ENCODE measurements around the gene SLC38A9.

Gene SLC38A9

GRCh38 chr5:55645304-55645703, 66.8 kb downstream of the SLC38A9 start:
- no peak for DNase-seq

GRCh38 chr5:55638455-55638854, 73.7 kb downstream of the SLC38A9 start:
- DNase-seq = no peak

GRCh38 chr5:55638051-55638450, 74.1 kb downstream of the SLC38A9 start:
- no peak for DNase-seq

DNA sequence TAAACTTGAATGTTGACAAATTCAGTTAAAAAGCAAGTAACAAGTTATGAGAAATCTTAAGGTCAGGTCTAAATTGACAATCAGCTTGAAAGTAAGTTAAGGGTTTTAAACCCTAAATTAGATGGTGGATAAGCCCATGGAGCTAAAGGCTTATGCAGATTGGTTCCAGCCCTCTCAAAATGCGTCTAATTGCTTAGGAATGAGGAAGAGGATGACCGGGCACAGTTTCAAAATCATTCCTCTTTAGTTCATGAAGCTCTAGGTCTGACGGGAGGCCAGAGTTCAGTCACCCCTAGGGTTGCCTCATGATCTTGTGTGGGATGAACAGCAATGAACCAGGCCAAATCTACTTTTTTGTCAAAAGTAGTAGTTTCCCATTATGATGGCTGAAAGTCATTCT, 75.4 kb downstream of the SLC38A9 start:
- no peak for DNase-seq

GRCh38 chr5:55636177-55636576, 75.9 kb downstream of the SLC38A9 start:
- peak; percentile 16 for DNase-seq

GRCh38 chr5:55634866-55635265, 77.3 kb downstream of the SLC38A9 start:
- DNase-seq = no peak

GRCh38 chr5:55634209-55634805, 77.8 kb downstream of the SLC38A9 start:
- DNase-seq = no peak

GRCh38 chr5:55633574-55634208, 78.4 kb downstream of the SLC38A9 start:
- DNase-seq = no peak

DNA sequence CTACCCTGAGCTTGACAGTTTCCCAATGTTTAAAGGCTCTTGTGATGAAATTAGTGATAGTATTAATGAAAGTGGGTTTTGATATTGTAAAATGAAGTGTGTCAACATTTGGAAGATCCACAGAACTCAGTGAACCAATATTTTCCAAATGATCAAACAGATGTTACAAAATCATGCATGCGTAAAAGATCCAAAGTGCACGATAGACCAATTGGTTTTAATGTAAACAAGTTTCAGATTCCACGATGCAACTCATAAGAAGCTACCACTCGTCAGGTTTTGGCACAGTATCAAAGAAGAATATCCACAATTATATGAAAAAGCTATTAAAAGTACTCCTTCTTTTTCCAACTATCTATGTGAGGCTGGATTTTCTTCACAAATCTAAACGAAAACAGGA, 82.3 kb downstream of the SLC38A9 start:
- no peak for DNase-seq

DNA sequence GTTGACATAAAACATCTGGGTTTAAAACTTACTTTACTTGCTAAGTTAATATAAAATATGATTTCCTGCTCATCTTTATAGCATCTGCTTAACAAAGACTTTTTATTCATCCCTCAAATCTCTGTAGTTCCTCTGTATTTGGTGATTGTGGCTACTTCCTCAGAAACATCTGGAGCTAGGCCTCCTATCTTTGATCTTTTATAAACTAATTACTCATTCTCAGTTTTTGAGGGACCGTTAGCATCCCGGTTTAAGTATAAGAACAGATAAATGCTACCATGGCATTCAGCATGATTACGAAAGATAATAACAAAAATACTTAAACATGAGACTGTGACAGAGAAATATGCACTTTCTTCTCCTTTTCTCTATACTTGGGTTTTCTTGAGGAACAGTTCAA, 85.3 kb downstream of the SLC38A9 start:
- no peak for DNase-seq

GRCh38 chr5:55625913-55626312, 86.2 kb downstream of the SLC38A9 start:
- DNase-seq = no peak

GRCh38 chr5:55625589-55625909, 86.6 kb downstream of the SLC38A9 start:
- no peak for DNase-seq

GRCh38 chr5:55624841-55625588, 87.1 kb downstream of the SLC38A9 start:
- DNase-seq = no peak

DNA sequence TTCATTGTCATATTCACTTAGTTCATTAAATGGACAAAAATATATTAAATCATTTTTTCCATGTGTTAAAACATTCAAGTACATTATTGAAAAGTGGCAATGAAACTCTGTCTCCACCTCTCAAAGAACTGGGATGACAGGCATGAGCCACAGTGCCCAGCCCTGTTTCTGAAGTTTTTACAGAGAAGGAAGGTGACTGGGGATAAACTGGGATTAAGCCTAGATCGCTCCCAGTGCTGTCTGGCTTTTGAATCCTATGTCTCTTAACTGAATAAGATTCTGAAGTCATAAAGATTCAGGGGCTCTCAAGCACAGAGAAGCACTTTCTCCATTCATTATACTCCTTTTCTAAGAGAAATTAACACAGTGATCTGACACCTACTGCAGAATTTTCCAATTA, 88.3 kb downstream of the SLC38A9 start:
- DNase-seq = no peak

DNA sequence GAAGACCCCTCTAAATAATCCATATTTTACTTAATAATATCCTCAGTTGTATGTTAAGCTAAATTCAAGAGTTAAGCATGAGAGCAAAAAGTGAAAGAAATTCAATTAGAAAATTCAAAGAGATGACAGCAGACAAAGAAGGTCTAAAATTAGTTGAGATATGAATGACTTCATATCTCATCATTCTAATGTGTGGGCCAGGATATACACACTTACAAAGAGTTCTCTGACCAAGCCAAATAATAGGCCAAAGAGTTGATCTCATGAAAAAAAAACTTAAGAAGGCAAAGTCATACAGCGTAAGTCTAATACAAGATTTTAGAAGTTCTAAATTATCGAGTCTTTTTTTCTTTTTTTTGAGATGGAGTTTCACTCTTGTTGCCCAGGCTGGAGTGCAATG, 89.7 kb downstream of the SLC38A9 start:
- no peak for DNase-seq

GRCh38 chr5:55621229-55621628, 90.9 kb downstream of the SLC38A9 start:
- DNase-seq = no peak

GRCh38 chr5:55620766-55621160, 91.4 kb downstream of the SLC38A9 start:
- DNase-seq = no peak

DNA sequence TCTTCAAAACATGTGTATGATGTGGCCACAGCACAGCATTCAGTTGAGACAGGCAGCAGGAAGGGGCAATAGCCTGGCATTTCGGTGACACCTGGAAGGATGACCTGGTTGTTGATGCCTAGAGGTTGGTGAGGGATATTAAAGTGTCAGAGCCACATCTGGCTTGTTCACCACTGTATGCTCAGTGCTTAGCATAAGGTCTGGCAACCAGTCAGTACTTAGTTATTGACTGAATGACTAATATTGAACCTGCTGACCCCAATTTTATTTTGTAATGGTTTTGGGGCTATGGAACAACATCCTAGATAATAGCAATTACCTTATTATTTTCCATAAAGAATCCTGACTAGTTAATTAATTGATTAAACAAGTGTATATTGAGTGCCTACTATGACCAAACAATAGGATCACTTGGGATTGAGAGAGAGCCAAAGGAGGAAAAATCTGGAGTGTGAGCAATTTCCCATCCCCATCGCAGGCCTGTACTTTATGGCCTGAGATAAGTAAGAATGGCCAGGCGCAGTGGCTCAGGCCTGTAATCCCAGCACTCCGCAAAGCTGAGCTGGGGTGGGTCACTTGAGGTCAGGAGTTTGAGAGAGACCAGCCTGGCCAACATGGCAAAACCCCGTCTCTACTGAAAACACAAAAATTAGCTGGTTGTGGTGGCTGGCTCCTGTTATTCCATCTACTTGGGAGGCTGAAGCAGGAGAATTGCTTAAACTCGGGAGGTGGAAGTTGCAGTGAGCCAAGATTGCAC, 91.9 kb downstream of the SLC38A9 start:
- no peak for DNase-seq

DNA sequence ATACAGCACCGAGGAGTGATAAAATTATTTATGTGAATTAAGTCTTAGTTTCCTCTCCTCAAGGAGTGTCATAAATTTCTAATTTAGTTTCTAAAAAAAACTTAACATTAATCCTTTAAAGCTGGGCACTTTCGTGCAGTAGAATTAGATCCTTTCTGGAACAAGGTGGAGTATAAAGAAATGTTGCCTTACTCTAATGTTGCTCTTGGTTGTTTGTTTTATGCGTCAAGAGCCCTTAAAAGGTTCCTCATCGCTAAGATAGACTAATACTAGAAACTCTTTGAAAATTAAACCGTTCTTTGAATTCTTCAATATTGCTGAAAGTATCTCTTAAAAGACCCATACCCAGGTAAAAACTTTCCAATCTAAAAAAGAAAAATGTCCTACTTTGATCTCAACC, 93.8 kb downstream of the SLC38A9 start:
- DNase-seq = no peak

GRCh38 chr5:55613112-55613868, 98.8 kb downstream of the SLC38A9 start:
- no peak for DNase-seq

GRCh38 chr5:55610542-55610941, 101.6 kb downstream of the SLC38A9 start:
- no peak for DNase-seq

DNA sequence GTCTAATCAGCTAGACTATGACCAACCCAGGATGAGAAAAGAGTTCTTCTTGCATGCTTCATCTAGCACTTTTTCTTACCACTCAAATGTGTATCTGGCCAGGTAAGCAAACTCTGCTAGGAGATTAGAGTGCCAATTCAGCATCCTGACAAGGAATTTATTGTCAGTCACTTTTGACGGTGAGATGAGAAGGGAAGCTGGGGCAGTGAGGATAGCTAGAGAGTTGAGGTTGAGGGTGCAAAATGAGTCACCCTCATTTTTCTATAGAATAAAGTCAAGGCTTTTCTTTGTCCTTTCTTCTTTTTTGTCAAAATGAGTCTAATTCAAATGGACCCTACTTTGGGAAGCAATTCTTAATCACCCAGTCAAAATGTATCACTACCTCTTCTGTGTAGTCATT, 102.7 kb downstream of the SLC38A9 start:
- no peak for DNase-seq
